Endothelial cell (in vitro differentiated cells): ENCODE data around the gene NUCB2. TPM values are rescaled to one million over a fixed set of nuclear protein-coding genes. Genes with fewer than 3 reads are reported as not detected.

ENCODE experiments used
- DNase-seq: peaks from one replicate; pipeline ENCODE4 v3.0.0; 2021; ENCODE audit warnings: low spot score
- H3K27ac Mint-ChIP-seq: one replicate; pipeline ENCODE4 v1.8.0; 2021; ENCODE audit warnings: mixed read lengths, inconsistent platforms; ENCODE audit not compliant: unreplicated experiment
- H3K27me3 Mint-ChIP-seq: one replicate; pipeline ENCODE4 v1.8.0; 2021; ENCODE audit warnings: mild to moderate bottlenecking, moderate library complexity, mixed read lengths, inconsistent platforms; ENCODE audit not compliant: unreplicated experiment
- H3K36me3 Mint-ChIP-seq: one replicate; pipeline ENCODE4 v1.8.0; 2021; ENCODE audit warnings: mild to moderate bottlenecking, low read depth, mixed read lengths, inconsistent platforms; ENCODE audit not compliant: unreplicated experiment
- H3K4me1 Mint-ChIP-seq: one replicate; pipeline ENCODE4 v1.8.0; 2021; ENCODE audit warnings: mild to moderate bottlenecking, mixed read lengths, inconsistent platforms; ENCODE audit not compliant: unreplicated experiment
- H3K4me3 Mint-ChIP-seq: one replicate; pipeline ENCODE4 v1.8.0; 2021; ENCODE audit warnings: mild to moderate bottlenecking, mixed read lengths, inconsistent platforms; ENCODE audit not compliant: unreplicated experiment
- H3K9me3 Mint-ChIP-seq: one replicate; pipeline ENCODE4 v1.8.0; 2021; ENCODE audit warnings: mixed read lengths, inconsistent platforms; ENCODE audit not compliant: unreplicated experiment
- total RNA-seq: library from RNA; stranded (reverse); fragmentation: NEBNext Ultra II Directional; extraction: Animal tissue kit (Norgen Biotek cat#: 25700); gene quantifications from one replicate; pipeline ENCODE4 v1.2.1, GENCODE V29; 2021; ENCODE audit not compliant: unreplicated experiment
- TF ChIP-seq, protein P1 (sequence below): fragments of 200-600 bp; sonication (generic); IDR thresholded peaks from one replicate; pipeline ENCODE4 v1.5.0; 2021; ENCODE audit warnings: antibody characterized with exemption; ENCODE audit not compliant: unreplicated experiment

Gene NUCB2
- total RNA-seq, 1 donor from 2014 or later = 76.8 TPM

DNA sequence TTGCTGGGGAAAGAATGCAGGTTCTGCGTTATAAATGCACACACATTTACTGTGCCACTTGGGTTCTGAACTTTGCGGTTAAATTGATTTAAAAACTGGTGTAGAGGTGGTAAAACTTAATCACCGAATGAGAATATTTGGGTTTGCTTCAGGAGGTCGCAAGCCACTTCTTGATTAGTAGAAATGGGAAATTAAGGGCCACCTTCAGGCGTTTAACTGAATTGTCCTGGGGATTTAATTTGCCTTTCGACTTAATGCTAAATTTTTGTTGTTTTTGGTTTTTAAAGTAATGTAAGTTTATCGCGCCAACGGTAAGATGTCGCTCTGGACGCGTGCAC lies 74.6 kb downstream of the NUCB2 start:
- TF ChIP-seq, protein P1, sequence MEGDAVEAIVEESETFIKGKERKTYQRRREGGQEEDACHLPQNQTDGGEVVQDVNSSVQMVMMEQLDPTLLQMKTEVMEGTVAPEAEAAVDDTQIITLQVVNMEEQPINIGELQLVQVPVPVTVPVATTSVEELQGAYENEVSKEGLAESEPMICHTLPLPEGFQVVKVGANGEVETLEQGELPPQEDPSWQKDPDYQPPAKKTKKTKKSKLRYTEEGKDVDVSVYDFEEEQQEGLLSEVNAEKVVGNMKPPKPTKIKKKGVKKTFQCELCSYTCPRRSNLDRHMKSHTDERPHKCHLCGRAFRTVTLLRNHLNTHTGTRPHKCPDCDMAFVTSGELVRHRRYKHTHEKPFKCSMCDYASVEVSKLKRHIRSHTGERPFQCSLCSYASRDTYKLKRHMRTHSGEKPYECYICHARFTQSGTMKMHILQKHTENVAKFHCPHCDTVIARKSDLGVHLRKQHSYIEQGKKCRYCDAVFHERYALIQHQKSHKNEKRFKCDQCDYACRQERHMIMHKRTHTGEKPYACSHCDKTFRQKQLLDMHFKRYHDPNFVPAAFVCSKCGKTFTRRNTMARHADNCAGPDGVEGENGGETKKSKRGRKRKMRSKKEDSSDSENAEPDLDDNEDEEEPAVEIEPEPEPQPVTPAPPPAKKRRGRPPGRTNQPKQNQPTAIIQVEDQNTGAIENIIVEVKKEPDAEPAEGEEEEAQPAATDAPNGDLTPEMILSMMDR = peak; percentile 32
- Mint-ChIP-seq H3K27ac (no peak overlapping the region), H3K36me3 (peaks cover 8% of the 10 kb centered on the region), H3K4me3 (no peak overlapping the region), H3K9me3 (no peaks in the 10 kb centered on the region), H3K4me1 (peaks cover 14% of the 10 kb centered on the region), H3K27me3 (peaks cover 13% of the 10 kb centered on the region)
- no peak for DNase-seq

DNA sequence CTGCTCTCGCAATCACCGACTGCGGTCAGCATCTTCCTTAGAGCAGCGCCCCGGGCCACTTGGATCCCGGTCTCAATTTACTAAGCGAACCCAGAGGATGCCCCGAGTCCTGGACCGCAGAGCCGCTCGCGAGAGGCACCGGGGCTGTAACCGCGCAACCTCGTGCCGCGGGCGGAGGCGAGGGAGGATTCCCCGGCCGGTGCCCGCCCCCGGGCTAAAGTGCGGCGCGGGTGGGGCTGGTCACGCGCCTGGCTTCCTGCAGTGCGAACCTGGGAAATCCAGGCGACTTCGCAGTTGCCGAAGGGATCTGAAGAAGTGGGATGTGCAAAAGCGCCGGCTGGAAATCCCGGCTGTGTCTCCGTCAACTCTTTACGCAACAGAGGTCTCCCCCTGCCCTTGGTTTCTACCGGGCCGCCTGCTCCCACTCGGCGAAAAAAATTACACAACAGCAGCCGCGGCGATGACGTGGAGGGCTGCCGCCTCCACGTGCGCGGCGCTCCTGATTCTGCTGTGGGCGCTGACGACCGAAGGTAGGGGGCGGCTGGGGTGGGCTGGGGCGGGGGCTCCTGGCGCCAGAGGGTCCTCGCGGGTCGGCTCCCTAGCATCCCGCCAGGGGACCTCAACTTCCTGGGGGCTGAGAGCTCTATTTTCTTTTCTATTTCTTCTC lies 75.1 kb downstream of the NUCB2 start, which contains the start of gene NCR3LG1:
TSS of gene NCR3LG1 (plus strand) at position 291 of the 667 bp plus-strand sequence. CDS start at position 461, 170 bp downstream.
- TF ChIP-seq, protein P1 = no peak
- Mint-ChIP-seq H3K36me3 (peaks cover 8% of the 10 kb centered on the region), H3K27me3 (peaks cover 16% of the 10 kb centered on the region), H3K4me3 (peak within 1 kb of the TSS; percentile 77), H3K4me1 (peaks cover 14% of the 10 kb centered on the region), H3K27ac (no peak within 1 kb of the TSS), H3K9me3 (no peaks in the 10 kb centered on the region)
- peak; percentile 28 for DNase-seq

DNA sequence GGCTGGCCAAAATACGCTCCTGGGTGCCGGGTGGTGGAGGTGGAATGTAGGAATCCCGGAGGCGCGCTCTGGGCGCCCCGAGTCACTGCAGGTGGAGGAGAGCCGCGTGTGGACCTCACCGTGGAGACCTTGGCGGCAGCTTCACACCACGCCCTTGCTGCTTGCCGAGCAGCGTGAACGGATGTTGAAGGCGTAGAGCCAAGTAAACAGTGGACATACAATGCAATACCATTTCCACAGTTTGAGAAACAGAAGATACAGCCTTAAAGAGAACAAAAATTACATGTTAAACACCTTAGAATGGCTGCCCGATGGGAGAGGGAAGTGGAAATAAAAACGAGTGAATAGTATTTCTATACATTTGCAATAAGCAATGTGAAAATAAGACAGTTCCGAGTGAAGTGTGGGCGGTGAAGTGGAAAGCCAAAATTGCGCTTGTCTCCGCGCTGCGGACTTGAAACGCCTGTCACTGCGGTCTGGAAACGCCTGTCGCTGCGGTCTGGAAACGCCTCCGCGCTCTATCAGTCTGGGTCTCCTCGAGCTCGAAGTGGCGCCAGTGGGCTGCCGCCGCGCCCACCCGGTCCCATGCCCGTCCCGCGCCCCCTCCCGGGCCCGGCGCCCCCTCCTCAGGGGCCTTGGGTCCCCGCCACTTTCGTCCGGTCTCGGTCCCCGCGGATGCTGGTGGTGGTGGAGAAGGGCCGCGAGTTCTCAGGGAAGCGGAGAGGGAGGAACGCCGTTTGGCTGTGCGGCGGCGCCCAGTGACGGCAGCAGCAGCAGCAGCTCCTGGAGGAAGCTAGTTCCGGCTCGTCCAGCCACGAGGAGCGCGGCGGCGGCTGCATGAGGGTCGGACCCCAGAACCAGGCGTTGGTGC lies 76.6 kb downstream of the NUCB2 start:
- H3K27me3 Mint-ChIP-seq = peaks cover 16% of the 10 kb centered on the region
- H3K27ac Mint-ChIP-seq = no peak overlapping the region
- peaks cover 14% of the 10 kb centered on the region for H3K4me1 Mint-ChIP-seq
- peak overlapping the region; percentile 77 for H3K4me3 Mint-ChIP-seq
- TF ChIP-seq, protein P1 = no peak
- peak; percentile 52 for DNase-seq
- no peaks in the 10 kb centered on the region for H3K9me3 Mint-ChIP-seq
- H3K36me3 Mint-ChIP-seq = peaks cover 8% of the 10 kb centered on the region

DNA sequence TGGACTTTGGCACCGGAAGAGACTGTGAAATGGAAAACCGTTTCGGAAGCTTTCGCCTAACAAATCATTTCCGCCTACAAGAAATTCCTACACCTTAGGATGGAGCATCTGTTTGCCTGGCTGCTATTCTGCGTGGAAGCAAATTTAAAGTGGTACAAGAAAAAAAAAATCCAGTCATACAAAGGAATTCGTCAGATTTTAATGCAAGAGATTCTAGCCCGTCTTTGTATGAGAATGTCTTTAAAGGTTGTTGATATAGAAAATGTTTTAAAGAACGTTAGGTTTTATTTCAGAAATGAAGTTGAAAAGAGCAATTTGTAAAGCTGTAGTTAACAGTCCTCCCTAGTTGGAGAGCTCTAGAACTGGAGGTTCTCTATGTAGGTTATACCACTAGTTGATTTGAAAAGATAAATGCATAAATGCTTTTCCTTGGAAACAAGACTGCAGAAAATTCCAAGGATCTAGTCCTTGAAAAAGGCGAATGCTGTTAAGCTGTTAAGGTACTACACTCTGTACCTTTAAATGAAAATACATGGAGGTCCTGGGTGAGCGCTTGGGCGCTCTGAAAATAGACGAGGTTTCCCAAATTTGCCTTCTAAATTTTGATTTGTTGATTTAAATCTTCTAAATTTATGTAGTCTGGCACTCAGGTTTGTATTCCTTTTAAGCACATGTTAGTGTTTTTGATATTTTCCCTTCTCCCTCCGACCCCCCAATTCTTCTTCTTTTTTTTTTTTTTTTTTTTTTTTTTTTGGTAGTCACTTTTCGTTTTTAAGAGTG lies 77.5 kb downstream of the NUCB2 start:
- TF ChIP-seq, protein P1 = no peak
- peaks cover 14% of the 10 kb centered on the region for H3K4me1 Mint-ChIP-seq
- H3K36me3 Mint-ChIP-seq = peaks cover 8% of the 10 kb centered on the region
- no peak for DNase-seq
- H3K4me3 Mint-ChIP-seq = peak overlapping the region; percentile 70
- H3K27me3 Mint-ChIP-seq = peaks cover 16% of the 10 kb centered on the region
- H3K27ac Mint-ChIP-seq = no peak overlapping the region
- no peaks in the 10 kb centered on the region for H3K9me3 Mint-ChIP-seq
